ENCODE data around the gene SFRP5.

SFRP5 gene

GRCh38 chr10:97765201-97765600 lies 6.6 kb downstream of the SFRP5 start:
- DNase-seq (ENCODE audit: low read depth): no peak

GRCh38 chr10:97764519-97764931 lies 7.3 kb downstream of the SFRP5 start:
- DNase-seq (ENCODE audit: low read depth): no peak

GRCh38 chr10:97763947-97764346 lies 7.9 kb downstream of the SFRP5 start:
- DNase-seq (ENCODE audit: low read depth): no peak

- no peak for DNase-seq (ENCODE audit: low read depth)
These were observed 8.4 kb downstream of the SFRP5 start for GRCh38 chr10:97763411-97763810.

- no peak for DNase-seq (ENCODE audit: low read depth)
These were observed 9.0 kb downstream of the SFRP5 start for GRCh38 chr10:97762816-97763215.

- DNase-seq (ENCODE audit: low read depth): no peak
These were observed 9.7 kb downstream of the SFRP5 start for GRCh38 chr10:97762056-97762455.

- no peak for DNase-seq (ENCODE audit: low read depth)
These were observed 10.4 kb downstream of the SFRP5 start for GRCh38 chr10:97761331-97761865.

GRCh38 chr10:97760461-97761257 lies 11.1 kb downstream of the SFRP5 start:
- DNase-seq (ENCODE audit: low read depth): no peak

GRCh38 chr10:97759946-97760345 lies 11.9 kb downstream of the SFRP5 start:
- no peak for DNase-seq (ENCODE audit: low read depth)

- DNase-seq (ENCODE audit: low read depth): no peak
These were observed 12.5 kb downstream of the SFRP5 start for GRCh38 chr10:97759158-97759887.

- no peak for DNase-seq (ENCODE audit: low read depth)
These were observed 14.3 kb downstream of the SFRP5 start for GRCh38 chr10:97757471-97757870.

- no peak for DNase-seq (ENCODE audit: low read depth)
These were observed 16.1 kb downstream of the SFRP5 start for GRCh38 chr10:97755718-97756117.

- no peak for DNase-seq (ENCODE audit: low read depth)
These were observed 17.1 kb downstream of the SFRP5 start for GRCh38 chr10:97754726-97755125.

GRCh38 chr10:97752956-97753355 lies 18.8 kb downstream of the SFRP5 start:
- DNase-seq (ENCODE audit: low read depth): no peak

- no peak for DNase-seq (ENCODE audit: low read depth)
These were observed 23.7 kb downstream of the SFRP5 start for GRCh38 chr10:97748116-97748515.

- no peak for DNase-seq (ENCODE audit: low read depth)
These were observed 24.2 kb downstream of the SFRP5 start for GRCh38 chr10:97747573-97747972.

GRCh38 chr10:97744405-97745035 lies 27.3 kb downstream of the SFRP5 start:
- no peak for DNase-seq (ENCODE audit: low read depth)

GRCh38 chr10:97743169-97743943 lies 28.4 kb downstream of the SFRP5 start:
- no peak for DNase-seq (ENCODE audit: low read depth)

GRCh38 chr10:97740613-97741012 lies 31.2 kb downstream of the SFRP5 start:
- no peak for DNase-seq (ENCODE audit: low read depth)

- no peak for DNase-seq (ENCODE audit: low read depth)
These were observed 33.2 kb downstream of the SFRP5 start for GRCh38 chr10:97738616-97739015.

- DNase-seq (ENCODE audit: low read depth): no peak
These were observed 34.0 kb downstream of the SFRP5 start for GRCh38 chr10:97737770-97738265.
